ENCODE data around the gene PPM1J. TPM values are rescaled to one million over a fixed set of nuclear protein-coding genes. Genes with fewer than 3 reads are reported as not detected.
A peak's percentile ranks its signal among the peaks of the same experiment; 100 is the strongest.

PPM1J gene
- polyA plus RNA-seq, 3 donors from 2014 or later = 0.19 TPM; not detected in 2

DNA sequence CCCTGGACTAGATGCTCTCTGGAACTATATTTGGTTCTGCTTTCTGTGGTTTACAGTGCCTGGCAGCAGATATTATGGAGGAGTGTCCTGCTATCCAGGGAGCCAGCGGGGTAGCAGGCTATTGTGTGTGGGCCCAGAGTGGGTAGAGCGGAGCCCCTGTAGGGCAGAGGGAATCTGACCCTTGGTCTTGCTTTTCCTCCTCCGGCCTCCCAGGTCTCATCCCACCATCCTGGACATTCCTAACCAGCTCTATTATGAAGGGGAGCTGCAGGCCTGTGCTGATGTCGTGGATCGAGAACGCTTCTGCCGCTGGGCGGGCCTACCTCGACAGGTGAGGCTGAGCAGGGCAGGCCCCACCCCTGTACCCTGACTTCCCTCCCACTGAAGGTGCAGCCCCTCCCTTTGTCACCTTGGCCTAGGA, 17.3 kb downstream of the PPM1J start:
- Mint-ChIP-seq H3K4me3 (no peak overlapping the region), H3K9me3 (no peaks in the 10 kb centered on the region), H3K4me1 (peaks cover 63 to 68% of the 10 kb centered on the region in 2 donors), H3K27ac (peak overlapping the region in 4 of 6 donors; percentile 36 to 81 (median 68)), H3K36me3 (peaks cover 5 to 39% (median 11%) of the 10 kb centered on the region in 3 donors), H3K27me3 (ENCODE audit: low read depth in 3 of 3) (peaks cover 0 to 2% (median 2%) of the 10 kb centered on the region in 3 donors)
- no peak for DNase-seq

DNA sequence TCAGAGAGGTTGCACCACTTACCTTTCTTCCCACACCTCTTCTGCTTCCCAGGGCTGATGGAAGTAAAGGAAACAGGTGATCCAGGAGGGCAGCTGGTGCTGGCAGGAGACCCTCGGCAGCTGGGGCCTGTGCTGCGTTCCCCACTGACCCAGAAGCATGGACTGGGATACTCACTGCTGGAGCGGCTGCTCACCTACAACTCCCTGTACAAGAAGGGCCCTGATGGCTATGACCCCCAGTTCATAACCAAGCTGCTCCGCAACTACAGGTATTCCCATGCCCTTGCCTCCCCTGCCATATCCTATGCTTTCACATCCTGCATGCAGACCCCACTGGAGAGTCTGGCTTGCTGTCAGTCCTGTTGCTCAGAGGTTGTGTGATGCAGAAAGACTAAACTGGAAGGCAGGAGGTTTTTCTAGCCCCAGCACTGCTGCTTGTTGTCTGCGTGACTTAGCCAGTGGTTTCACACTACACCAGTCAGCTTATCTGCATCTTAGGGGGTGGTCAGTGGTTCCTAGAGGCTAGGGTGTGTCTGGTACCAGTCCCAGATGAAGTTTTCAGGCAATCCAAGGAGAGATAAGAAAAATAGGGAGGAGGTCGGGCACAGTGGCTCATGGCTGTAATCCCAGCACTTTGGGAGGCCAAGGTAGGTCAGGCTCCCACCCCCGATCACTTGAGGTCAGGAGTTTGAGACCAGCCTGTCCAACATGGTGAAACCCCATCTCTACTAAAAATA, 18.4 kb downstream of the PPM1J start:
- Mint-ChIP-seq H3K27ac (peak overlapping the region; percentile 36 to 82 (median 81)), H3K4me3 (peak overlapping the region in 4 of 5 donors; percentile 15 to 62 (median 56)), H3K9me3 (no peaks in the 10 kb centered on the region), H3K4me1 (peaks cover 53 to 57% of the 10 kb centered on the region in 2 donors), H3K36me3 (peaks cover 12 to 43% (median 12%) of the 10 kb centered on the region in 3 donors), H3K27me3 (ENCODE audit: low read depth in 3 of 3) (peaks cover 0 to 2% (median 2%) of the 10 kb centered on the region in 3 donors)
- peak in 1 of 3 donors; percentile 23 for DNase-seq

DNA sequence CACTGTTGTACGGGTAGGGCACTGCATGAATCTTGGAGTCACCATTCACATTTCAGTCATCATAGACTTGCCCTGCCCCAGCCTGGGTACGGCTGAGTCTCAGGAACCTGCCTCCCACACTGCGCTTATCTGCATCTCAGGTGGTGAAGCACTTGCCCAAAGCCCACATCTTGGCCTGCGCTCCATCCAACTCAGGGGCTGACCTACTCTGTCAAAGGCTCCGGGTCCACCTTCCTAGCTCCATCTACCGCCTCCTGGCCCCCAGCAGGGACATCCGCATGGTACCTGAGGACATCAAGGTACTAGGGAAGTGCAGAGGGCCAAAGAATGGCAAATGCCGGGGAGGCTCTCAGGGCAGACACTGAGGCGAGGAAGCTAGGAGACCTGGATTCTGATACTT, 19.9 kb downstream of the PPM1J start:
- Mint-ChIP-seq H3K9me3 (no peaks in the 10 kb centered on the region), H3K36me3 (peaks cover 18 to 45% (median 18%) of the 10 kb centered on the region in 3 donors), H3K27me3 (ENCODE audit: low read depth in 3 of 3) (peaks cover 0 to 2% (median 0%) of the 10 kb centered on the region in 3 donors), H3K27ac (peak overlapping the region in 1 of 6 donors; percentile 53), H3K4me1 (peaks cover 38 to 42% of the 10 kb centered on the region in 2 donors), H3K4me3 (no peak overlapping the region)
- DNase-seq = no peak

- no peak overlapping the region for H3K27ac Mint-ChIP-seq
Observed at GRCh38 chr1:112694363-112694929, 20.7 kb downstream of the PPM1J start.

DNA sequence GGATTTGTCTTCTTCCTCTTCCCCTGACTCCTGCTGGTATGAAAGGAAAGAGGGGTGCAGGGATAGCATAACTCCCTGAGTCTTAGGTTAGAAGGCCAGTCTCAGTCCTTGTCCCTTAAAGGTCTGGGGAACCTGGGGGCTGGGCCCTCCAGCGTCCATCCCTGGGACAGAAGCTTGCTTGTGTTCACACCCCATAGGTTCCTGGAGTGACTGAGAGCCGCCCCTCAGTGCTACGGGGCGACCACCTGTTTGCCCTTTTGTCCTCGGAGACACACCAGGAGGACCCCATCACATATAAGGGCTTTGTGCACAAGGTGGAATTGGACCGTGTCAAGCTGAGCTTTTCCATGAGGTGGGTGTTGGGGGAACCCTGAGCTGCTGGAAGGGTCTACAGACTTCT, 21.3 kb downstream of the PPM1J start:
- no peaks in the 10 kb centered on the region for H3K9me3 Mint-ChIP-seq
- H3K4me1 Mint-ChIP-seq = peaks cover 26 to 28% of the 10 kb centered on the region in 2 donors
- peaks cover 18 to 43% (median 23%) of the 10 kb centered on the region in 3 donors for H3K36me3 Mint-ChIP-seq
- H3K27me3 Mint-ChIP-seq (ENCODE audit: low read depth in 3 of 3) = no peaks in the 10 kb centered on the region
- no peak for DNase-seq
- H3K27ac Mint-ChIP-seq = no peak overlapping the region
- no peak overlapping the region for H3K4me3 Mint-ChIP-seq

More at GRCh38 chr1:112694363-112694929, 20.7 kb downstream of the PPM1J start:
- no peak for DNase-seq
- no peaks in the 10 kb centered on the region for H3K27me3 Mint-ChIP-seq (ENCODE audit: low read depth in 3 of 3)
- H3K4me1 Mint-ChIP-seq = peaks cover 30 to 34% of the 10 kb centered on the region in 2 donors
- no peak overlapping the region for H3K4me3 Mint-ChIP-seq
- no peaks in the 10 kb centered on the region for H3K9me3 Mint-ChIP-seq
- H3K36me3 Mint-ChIP-seq = peaks cover 18 to 46% (median 22%) of the 10 kb centered on the region in 3 donors

DNA sequence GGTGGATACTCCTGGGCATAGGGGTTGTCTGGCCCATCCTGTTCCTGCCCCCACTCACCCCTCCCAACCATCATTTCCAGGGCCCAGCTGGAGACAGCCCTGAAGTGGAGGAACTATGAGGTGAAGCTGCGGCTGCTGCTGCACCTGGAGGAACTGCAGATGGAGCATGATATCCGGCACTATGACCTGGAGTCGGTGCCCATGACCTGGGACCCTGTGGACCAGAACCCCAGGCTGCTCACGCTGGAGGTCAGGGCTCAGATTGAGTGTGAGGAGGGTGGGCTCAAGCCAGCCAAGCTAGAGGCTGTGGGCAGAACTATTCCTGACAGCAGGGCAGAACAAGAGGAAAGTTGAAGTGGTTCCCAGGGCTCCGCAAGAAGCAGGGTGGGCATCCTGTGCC, 22.5 kb downstream of the PPM1J start:
- no peak for DNase-seq
- H3K27me3 Mint-ChIP-seq (ENCODE audit: low read depth in 3 of 3) = no peaks in the 10 kb centered on the region
- H3K27ac Mint-ChIP-seq = no peak overlapping the region
- H3K9me3 Mint-ChIP-seq = no peaks in the 10 kb centered on the region
- peaks cover 18 to 47% (median 31%) of the 10 kb centered on the region in 3 donors for H3K36me3 Mint-ChIP-seq
- no peak overlapping the region for H3K4me3 Mint-ChIP-seq
- H3K4me1 Mint-ChIP-seq = peaks cover 22 to 30% of the 10 kb centered on the region in 2 donors

- Mint-ChIP-seq H3K27me3 (ENCODE audit: low read depth in 3 of 3) (no peaks in the 10 kb centered on the region), H3K36me3 (peaks cover 18 to 39% (median 31%) of the 10 kb centered on the region in 3 donors), H3K4me1 (peaks cover 5 to 28% of the 10 kb centered on the region in 2 donors), H3K27ac (no peak overlapping the region), H3K9me3 (no peaks in the 10 kb centered on the region), H3K4me3 (no peak overlapping the region)
- no peak for DNase-seq
Observed at GRCh38 chr1:112689842-112690237, 25.3 kb downstream of the PPM1J start.

- Mint-ChIP-seq H3K9me3 (no peaks in the 10 kb centered on the region), H3K36me3 (peaks cover 18 to 35% (median 31%) of the 10 kb centered on the region in 3 donors), H3K4me1 (peaks cover 5 to 28% of the 10 kb centered on the region in 2 donors), H3K27ac (peak overlapping the region in 1 of 6 donors; percentile 43), H3K27me3 (ENCODE audit: low read depth in 3 of 3) (no peaks in the 10 kb centered on the region), H3K4me3 (no peak overlapping the region)
- no peak for DNase-seq
Observed at GRCh38 chr1:112689196-112689841, 25.8 kb downstream of the PPM1J start.

DNA sequence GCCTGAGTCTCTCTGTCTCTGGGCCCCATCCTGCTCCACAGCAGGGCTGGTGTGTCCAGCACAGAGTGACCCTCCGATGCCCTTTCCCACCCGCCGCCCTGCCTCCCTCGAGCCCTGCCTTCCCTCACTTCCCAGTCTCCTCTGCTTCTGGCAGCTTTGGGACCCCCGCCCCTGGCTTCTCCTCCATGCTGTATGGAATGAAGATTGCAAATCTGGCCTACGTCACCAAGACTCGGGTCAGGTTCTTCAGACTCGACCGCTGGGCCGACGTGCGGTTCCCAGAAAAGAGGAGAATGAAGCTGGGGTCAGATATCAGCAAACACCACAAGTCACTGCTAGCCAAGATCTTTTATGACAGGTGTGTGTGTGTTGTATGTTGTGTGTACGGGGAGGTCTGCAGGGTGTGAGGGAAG, 26.3 kb downstream of the PPM1J start:
- H3K4me1 Mint-ChIP-seq = peaks cover 5 to 28% of the 10 kb centered on the region in 2 donors
- H3K4me3 Mint-ChIP-seq = no peak overlapping the region
- DNase-seq = no peak
- no peaks in the 10 kb centered on the region for H3K9me3 Mint-ChIP-seq
- H3K36me3 Mint-ChIP-seq = peaks cover 18 to 35% (median 31%) of the 10 kb centered on the region in 3 donors
- H3K27ac Mint-ChIP-seq = peak overlapping the region in 3 of 6 donors; percentile 19 to 43 (median 35)
- H3K27me3 Mint-ChIP-seq (ENCODE audit: low read depth in 3 of 3) = no peaks in the 10 kb centered on the region

DNA sequence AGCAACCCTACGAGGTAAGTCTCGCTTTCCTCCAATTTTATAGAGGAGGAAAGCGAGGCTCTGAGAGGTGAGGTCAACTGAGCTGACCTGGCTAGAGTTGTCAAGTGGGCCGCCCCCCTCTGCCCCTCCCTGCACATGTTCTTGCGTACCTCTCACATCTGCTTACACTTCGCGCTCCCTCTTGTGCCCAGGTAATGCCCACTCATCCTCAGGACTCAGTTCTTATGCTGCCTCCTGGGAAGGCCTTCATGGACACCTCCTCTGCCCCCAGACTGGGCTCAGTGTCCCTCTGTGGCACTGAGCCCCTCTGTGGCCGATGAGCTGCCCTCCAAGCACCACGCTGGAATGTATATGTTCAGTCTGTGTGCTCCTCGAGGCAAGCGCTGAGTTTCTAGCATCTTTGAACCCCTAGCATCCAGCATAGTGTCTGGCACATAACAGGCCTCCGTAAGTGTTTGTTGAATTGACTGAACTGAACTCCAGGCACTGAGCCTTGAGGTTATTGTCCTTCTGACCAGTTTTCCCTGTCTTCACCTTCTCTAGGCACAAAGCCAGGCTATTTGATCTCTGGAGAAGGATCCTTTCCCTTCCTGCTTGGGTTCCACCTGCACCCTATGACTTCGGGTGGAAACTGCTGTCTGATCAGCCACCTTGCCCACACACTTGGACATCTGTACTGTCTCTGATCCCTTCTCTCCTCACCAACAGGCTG, 27.2 kb downstream of the PPM1J start:
- H3K27me3 Mint-ChIP-seq (ENCODE audit: low read depth in 3 of 3) = no peaks in the 10 kb centered on the region
- H3K9me3 Mint-ChIP-seq = no peaks in the 10 kb centered on the region
- no peak for DNase-seq
- peak overlapping the region in 5 of 6 donors; percentile 36 to 84 (median 46) for H3K27ac Mint-ChIP-seq
- no peak overlapping the region for H3K4me3 Mint-ChIP-seq
- H3K4me1 Mint-ChIP-seq = peaks cover 5 to 28% of the 10 kb centered on the region in 2 donors
- H3K36me3 Mint-ChIP-seq = peaks cover 15 to 32% (median 27%) of the 10 kb centered on the region in 3 donors

- H3K9me3 Mint-ChIP-seq = no peaks in the 10 kb centered on the region
- peak overlapping the region in 3 of 6 donors; percentile 14 to 84 (median 54) for H3K27ac Mint-ChIP-seq
- H3K4me3 Mint-ChIP-seq = no peak overlapping the region
- peaks cover 5 to 28% of the 10 kb centered on the region in 2 donors for H3K4me1 Mint-ChIP-seq
- no peak for DNase-seq
- H3K36me3 Mint-ChIP-seq = peaks cover 11 to 27% (median 24%) of the 10 kb centered on the region in 3 donors
- no peaks in the 10 kb centered on the region for H3K27me3 Mint-ChIP-seq (ENCODE audit: low read depth in 3 of 3)
Observed at GRCh38 chr1:112687361-112687760, 27.8 kb downstream of the PPM1J start.

DNA sequence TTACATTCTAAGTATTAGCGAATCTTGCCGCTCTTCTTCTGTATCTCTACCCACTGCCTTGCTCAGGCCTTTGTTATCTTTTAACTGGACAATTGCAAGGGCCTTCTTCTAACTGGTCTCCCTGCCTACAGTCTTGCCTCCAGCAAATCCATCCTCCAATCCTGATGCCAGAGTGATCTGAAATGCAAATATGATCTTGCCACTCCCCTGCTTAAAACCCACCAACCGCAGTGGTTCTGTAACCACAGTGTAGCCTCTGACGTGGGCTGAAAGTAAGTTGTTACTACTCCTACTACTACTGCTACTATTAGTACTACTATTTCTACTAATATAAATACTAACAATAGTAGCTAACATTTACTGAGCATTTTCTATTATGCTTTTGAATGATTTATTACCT, 28.3 kb downstream of the PPM1J start:
- Mint-ChIP-seq H3K36me3 (peaks cover 7 to 22% (median 19%) of the 10 kb centered on the region in 3 donors), H3K27ac (peak overlapping the region in 2 of 6 donors; percentile 54 to 58), H3K4me3 (no peak overlapping the region), H3K4me1 (peaks cover 5 to 28% of the 10 kb centered on the region in 2 donors), H3K27me3 (ENCODE audit: low read depth in 3 of 3) (no peaks in the 10 kb centered on the region), H3K9me3 (no peaks in the 10 kb centered on the region)
- peak in 1 of 3 donors; percentile 15 for DNase-seq

DNA sequence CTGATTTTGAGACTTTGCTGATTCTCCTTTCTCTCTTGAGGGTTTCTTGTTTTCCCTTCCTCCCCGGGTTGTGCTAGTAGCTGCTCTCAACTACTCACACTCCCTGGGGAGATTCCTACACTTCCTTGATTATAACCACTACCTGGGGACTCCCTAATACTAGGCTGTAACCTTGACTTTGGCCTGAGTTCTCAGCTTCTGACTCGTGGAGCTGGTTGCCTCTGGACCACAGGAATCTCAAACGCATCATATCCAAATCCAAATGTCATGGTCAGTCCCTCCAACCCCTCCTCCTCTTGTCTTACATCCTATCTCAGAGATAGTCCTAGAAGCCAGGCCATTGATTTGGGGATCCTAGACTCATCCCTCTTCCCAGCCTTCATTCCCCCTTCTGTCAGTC, 28.7 kb downstream of the PPM1J start:
- Mint-ChIP-seq H3K4me3 (no peak overlapping the region), H3K9me3 (no peaks in the 10 kb centered on the region), H3K27me3 (ENCODE audit: low read depth in 3 of 3) (no peaks in the 10 kb centered on the region), H3K4me1 (peaks cover 5 to 28% of the 10 kb centered on the region in 2 donors), H3K36me3 (peaks cover 4 to 18% (median 16%) of the 10 kb centered on the region in 3 donors), H3K27ac (peak overlapping the region in 2 of 6 donors; percentile 54 to 58)
- no peak for DNase-seq
